Lung microvascular endothelial cell (primary cell): Measurements from ENCODE around the gene STUB1. TPM values are rescaled to one million over a fixed set of nuclear protein-coding genes. Genes with fewer than 3 reads are reported as not detected.

Source experiments
- DNase-seq, 2 donors: peaks; one replicate each; pipeline versions ENCODE4 v3.0.0 to v3.0.0-alpha.2; 2010; ENCODE audit warnings: low read depth in 2 of 2
- total RNA-seq: library from RNA; depleted of rRNA; stranded (reverse); fragments of >200 nt; gene quantifications from 2 replicates; pipeline ENCODE4 v1.2.1, GENCODE V29; 2014

The STUB1 gene
- total RNA-seq, 1 donor from 2014 or later: 113 TPM

- DNase-seq: no peak
These were observed 35.7 kb upstream of the STUB1 start for GRCh38 chr16:644556-644955.

- DNase-seq: no peak
These were observed 34.1 kb upstream of the STUB1 start for GRCh38 chr16:645852-646678.

- DNase-seq: no peak
These were observed 33.5 kb upstream of the STUB1 start for GRCh38 chr16:646679-647172.

- DNase-seq: no peak
These were observed 32.9 kb upstream of the STUB1 start for GRCh38 chr16:647173-647902.

- DNase-seq: peak in 1 of 2 donors; percentile 37
These were observed 32.0 kb upstream of the STUB1 start for GRCh38 chr16:648071-648780.

GRCh38 chr16:648781-649589 lies 31.2 kb upstream of the STUB1 start, which contains the start of gene WDR90:
Gene WDR90, plus strand, starts transcription at chr16:649365. Its CDS starts 52 bp downstream, at chr16:649417.
- DNase-seq: peak; percentile 91 to 94

GRCh38 chr16:649631-650030 lies 30.6 kb upstream of the STUB1 start:
- DNase-seq: no peak

- DNase-seq: no peak
These were observed 28.4 kb upstream of the STUB1 start for GRCh38 chr16:651844-652243.

GRCh38 chr16:652454-653305 lies 27.5 kb upstream of the STUB1 start:
- DNase-seq: no peak

GRCh38 chr16:654034-654433 lies 26.2 kb upstream of the STUB1 start:
- DNase-seq: no peak

- DNase-seq: no peak
These were observed 22.7 kb upstream of the STUB1 start for GRCh38 chr16:657487-657886.

- no peak for DNase-seq
These were observed 21.3 kb upstream of the STUB1 start for GRCh38 chr16:658679-659571.

- no peak for DNase-seq
These were observed 20.6 kb upstream of the STUB1 start for GRCh38 chr16:659618-660017.

GRCh38 chr16:660132-660458 lies 20.1 kb upstream of the STUB1 start:
- no peak for DNase-seq

- DNase-seq: peak; percentile 94
These were observed 19.6 kb upstream of the STUB1 start for GRCh38 chr16:660459-661183.

GRCh38 chr16:661184-661821 lies 18.9 kb upstream of the STUB1 start:
- no peak for DNase-seq

- no peak for DNase-seq
These were observed 18.1 kb upstream of the STUB1 start for GRCh38 chr16:662095-662494.

GRCh38 chr16:662597-662996 lies 17.6 kb upstream of the STUB1 start:
- DNase-seq: no peak
